HG02943 (cell line): ENCODE data around the gene SLC26A11.

Experiments
- ATAC-seq: cut with Tn5 transposase; IDR thresholded peaks from one replicate; pipeline ENCODE4 v1.9.1; 2021; ENCODE audit warnings: mild to moderate bottlenecking, low read depth, moderate library complexity; ENCODE audit not compliant: unreplicated experiment

The SLC26A11 gene

DNA sequence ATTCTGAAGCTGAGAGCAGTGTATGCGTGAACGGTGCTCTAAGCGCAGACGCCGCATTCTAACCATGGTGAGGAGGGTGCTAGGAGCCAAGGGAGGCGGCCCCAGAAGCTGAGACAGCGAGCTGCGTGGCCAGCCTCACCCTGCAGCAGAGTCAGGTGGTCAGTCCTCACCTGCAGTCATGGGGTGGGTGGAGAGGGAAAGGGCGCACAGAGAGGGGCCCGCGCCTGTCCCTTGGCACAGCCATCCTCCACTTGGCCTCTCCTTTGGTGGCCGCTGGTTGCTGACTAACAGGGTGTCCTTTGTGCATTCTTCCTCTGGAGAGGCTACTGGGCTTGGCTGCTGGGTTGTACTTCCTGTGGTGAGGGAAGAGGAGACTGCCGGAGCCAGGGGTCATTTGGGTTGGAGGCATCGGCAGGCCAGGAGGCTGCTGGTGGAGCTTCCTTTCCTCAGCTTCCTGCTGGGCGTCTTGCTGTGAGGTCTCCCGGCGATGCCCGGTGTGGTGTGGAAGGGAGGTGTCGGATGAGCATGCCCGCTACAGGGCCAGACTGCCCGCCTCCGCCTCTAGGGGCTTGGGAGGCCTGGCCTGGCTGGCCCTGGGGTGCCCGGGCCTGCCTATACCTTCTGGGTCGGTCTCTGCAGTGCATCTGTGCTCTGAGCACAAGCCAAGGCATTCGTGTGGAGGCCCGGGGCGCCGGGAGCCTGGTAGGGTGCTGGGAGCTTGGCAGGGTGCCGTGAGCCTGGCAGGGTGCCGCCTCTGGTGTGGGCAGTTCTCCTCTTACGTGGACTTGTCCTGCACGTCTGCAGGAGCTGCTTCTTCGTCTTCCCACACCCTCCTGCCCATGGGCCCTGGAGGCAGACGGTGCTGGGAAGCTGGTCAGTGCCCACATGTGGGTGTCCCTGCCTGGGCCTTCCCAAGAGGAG is 57.8 kb downstream of the SLC26A11 start:
- ATAC-seq = no peak

DNA sequence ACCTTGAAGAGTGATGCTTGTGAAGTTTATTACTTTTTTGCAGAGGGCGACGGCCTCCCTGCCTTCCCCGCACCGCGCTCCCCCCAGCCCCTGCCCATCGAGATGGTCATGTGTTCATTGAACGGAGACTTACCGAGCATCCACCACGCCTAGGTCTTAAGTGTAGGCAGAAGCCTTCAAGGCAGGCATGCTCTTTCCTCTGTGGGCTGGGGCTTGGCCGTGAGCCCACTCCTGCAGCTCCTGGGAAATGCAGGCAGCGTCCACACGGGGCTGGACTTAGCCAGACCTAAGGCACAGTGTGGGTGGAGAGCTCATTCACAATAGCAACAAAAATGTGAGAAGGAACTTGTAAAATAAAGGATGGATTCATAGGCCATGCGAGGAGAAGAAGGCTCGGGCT is 59.7 kb downstream of the SLC26A11 start:
- ATAC-seq = no peak

DNA sequence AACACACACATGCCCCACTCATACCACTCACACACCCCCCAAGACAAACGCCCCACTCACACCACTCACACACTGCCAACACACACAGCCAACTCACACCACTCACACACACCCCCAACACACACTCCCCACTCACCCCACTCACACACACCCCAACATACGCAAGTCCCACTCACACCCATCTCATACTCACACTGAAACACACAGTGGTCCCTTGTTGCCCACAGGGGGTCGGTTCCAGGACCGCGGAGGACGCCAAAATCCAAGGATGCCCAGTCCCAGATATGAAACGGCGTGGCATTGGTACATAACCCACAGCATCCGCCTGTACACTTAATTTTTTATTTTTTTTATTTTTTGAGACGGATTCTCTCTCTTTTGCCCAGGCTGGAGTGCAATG is 61.3 kb downstream of the SLC26A11 start:
- no peak for ATAC-seq

DNA sequence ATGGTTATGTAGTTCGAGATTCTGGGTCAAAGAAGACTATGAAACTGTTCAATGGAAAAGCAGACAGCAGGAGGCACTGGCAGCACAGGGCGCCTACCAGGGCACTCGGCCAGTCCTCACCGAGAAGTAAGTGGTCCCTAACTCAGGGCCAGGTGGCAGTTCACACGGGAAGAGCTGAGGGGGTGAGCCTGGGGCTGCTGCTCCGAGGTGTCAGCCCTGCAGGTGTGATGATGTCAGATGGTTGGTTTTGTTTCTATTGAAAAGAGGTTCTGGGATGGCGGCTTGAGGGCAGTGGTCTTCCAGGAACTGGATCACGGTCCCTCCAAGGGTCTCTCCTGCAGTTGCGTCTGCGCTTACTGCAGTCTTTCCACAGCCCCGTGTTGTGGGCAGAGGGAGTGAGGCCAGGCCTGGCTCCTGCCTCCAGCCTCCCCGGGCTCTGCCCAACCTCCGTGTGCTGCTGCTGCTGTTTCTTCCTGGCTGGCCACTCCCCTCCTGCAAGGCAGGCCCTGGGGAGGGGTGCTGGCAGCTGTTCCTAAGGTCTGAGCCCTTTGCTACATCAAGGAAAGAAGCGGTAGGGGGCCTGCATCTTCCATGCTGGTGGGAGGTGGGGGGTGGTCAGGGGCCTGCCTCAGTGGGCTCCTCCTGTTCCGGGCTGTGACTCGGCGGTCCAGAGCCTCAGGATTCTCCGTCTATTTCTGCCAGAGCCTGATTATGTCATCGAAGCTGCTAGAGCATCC is 63.1 kb downstream of the SLC26A11 start:
- no peak for ATAC-seq

DNA sequence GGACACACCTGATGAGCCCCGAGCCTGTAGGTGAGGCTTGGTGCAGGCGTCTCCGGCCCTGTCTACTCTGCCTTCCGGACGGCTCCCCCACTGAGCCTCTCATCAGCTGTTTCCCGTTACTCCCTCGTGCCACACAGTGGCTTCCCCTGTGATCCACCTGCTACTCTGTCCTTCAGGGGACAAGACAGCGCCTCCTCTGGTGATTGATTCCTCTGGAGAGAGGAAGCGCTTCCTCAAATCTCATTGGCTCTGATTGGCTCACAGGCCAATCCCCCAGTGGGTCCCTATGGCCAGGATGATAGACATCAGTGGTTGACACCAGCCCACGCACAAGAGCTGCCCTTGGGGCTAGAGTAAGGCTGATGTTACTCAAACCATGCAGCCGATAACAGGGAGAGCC is 64.4 kb downstream of the SLC26A11 start:
- no peak for ATAC-seq

DNA sequence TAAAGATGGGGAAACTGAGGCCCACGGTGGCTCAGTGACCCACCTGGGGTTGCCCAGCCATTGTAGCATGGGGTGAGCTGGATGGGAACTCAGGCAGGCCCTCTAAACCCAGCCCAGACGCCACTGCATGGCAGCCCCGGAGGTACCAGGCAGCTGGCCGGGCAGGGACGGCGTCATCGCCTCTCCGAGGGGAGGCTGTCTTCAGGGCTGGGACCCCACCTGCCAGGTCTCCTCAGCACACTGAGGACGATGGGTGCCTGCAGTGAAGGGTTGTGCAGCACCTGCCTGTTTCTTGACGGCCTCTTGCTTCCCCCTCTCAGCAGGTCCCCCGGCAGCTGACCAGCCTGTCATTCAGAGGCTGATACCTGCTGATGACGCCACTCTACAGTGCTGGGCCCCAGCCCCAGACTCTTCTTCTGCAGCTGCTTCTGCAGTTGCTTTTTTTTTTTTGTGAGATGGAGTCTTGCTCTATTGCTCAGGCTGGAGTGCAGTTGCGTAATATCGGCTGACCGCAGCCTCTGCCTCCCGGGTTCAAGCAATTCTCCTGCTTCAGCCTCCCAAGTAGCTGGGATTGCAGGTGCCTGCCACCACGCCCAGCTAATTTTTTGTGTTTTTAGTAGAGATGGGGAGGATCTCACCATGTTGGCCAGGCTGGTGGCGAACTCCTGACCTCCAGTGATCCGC is 65.2 kb downstream of the SLC26A11 start:
- no peak for ATAC-seq

DNA sequence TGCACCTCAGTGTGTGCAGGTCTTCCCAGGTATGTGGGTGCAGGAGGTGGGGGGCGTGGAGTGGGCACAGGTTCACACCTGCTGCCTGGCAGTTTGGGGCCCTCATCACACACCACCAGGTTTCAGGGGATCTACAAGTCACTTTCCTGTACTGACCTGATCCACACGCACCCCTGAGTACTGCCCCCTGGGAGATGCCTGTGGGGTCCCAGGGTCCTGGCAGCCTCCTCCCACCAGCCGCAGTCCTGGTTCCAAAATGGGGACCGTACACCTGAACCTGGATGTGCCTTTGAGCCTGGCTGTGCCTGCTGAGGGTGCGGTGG is 66.4 kb downstream of the SLC26A11 start:
- no peak for ATAC-seq

DNA sequence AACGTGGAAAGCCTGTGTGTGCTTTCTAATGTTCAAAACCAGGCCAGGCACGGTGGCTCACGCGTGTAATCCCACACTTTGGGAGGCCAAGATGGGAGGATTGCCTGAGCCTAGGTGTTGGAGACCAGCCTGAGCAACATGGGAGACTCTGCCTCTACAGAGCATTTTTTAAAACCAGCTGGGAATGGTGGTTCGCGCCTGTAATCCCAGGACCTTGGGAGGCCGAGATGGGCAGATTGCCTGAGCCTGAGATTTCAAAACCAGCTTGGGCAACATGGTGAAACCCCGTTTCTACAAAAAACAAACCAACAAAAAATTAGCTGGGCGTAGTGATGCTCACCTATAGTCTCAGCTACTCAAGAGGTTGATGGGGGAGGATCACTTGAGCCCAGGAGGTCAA is 66.8 kb downstream of the SLC26A11 start:
- no peak for ATAC-seq

DNA sequence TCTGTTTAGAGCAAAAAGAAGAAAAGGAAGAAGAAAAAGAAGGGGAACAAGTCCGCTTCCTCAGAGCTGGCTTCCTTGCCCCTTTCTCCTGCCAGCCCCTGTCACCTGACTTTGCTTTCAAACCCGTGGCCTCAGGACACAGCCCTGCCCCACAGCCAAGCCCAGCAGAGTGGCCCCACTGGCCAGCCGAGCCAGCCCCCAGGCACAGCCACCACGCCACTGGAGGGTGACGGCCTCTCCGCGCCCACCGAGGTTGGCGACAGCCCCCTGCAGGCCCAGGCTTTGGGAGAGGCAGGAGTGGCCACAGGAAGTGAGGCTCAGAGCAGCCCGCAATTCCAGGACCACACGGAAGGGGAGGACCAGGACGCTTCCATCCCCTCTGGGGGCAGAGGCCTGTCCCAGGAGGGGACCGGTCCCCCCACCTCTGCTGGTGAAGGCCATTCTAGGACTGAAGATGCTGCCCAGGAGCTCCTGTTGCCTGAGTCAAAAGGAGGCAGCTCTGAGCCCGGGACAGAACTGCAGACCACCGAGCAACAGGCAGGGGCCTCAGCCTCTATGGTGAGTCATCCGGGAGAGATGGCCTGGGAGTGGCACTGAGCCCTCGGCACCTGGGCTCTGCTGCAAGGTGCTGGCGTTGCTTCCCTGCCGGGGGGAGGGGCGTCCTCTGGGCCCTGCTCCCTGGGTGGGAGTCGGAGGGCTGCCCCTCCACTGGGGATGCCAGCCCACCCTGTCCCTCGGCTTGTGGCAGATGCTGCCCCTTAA is 67.8 kb downstream of the SLC26A11 start:
- no peak for ATAC-seq

DNA sequence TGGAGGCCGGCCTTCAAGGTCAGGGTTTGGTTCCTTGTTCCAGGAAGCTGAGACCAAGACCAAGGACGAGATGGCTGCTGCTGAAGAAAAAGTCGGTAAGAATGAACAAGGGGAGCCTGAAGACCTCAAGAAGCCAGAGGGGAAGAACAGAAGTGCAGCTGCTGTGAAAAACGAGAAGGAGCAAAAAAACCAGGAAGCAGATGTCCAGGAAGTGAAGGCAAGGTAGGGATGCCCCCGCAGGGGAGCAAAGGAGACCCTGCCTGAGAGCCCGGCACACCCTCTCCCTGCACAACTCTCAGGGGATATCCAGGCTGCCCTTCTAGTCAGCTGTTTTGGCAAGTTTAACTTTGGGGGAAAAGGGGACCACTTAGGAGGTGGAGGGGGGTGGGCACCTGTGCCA is 69.4 kb downstream of the SLC26A11 start:
- no peak for ATAC-seq

DNA sequence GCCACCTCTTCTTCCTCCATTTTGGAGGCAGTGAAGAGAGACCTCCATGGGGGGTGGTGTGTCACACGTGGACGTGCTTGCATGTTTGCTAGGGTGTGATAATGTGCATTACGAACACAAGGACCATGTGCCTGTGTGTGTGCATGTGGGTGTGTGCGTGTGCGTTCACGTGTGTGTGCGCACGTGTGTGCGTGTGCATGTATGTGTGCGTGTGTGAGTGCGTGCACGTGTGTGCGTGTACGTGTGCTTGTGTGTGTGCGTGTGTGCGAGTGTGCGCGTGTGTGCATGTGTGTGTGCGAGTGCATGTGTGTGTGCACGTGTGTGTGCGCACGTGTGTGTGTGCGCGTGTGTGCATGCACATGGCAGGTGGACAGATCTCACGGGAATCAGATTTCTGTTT is 69.9 kb downstream of the SLC26A11 start:
- ATAC-seq = no peak

DNA sequence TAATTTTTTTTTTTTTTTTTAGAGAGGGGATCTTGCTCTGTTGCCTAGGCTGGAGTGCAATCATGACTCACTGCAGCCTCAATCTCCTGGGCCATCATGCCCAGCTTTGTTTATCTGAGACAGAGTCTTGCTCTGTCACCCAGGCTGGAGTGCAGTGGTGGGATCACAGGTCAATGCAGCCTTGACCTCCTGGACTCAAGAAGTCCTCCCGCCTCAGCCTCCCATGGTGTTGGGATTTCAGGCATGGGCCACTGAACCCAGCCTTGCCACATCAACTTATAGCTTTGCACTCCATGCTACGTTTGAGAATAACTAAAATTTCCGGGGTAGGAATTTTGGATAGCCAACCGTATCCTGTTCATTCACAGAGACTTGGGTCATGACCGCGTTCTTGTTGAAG is 71.0 kb downstream of the SLC26A11 start:
- ATAC-seq = no peak

DNA sequence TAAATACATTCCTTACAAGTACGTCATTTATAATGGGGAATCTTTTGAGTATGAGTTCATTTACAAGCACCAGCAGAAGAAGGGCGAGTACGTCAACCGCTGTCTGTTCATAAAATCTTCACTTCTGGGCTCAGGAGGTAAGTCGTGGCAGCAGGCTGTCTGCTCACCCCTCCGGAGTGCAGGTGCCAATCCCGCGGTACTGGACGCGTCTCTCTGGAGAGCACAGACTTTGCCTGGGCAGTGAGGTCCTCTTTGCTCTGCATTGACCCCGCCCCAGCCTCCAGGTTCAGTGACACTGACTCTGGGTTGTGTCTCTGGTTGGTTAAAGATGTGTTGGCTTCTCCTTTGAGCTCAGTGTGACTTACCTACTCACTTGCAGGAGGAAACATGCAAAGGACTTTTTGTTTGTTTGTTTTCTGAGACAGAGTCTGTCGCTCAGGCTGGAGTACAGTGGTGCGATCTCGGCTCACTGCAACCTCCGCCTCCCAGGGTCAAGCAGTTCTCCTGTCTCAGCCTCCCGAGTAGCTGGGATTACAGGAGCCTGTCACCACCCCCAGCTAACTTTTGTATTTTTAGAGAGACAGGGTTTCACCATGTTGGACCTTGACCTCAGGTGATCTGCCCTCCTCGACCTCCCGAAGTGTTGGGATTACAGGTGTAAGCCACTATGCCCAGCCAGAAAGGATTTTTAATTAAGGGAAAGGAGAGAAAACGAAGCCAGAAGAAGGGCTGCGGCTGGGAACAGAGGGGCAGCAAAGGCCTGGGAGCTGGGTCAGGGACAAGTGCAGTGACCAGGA is 71.7 kb downstream of the SLC26A11 start:
- ATAC-seq = no peak

DNA sequence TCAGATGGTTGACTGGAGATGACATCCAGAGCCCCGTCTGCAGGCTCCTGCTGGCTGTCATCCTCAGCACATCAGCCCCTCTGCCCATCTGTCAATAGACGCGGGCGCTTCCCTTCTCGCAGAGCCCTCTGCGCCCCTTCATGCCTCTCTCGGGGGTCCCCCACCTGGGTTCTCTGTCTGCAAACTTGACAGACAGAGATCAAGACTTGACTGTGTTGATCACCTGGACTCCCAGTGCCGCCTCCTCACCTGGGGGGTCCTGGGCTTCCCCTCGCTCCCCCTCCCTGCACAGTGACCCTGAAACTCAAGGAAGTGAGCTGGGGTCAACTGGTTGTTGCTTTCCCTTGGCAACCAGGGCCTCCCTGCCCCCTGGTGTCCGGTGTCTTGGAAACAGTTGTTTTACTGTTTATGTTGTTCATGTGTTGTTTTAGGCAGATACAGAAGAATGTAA is 72.3 kb downstream of the SLC26A11 start:
- ATAC-seq = no peak

DNA sequence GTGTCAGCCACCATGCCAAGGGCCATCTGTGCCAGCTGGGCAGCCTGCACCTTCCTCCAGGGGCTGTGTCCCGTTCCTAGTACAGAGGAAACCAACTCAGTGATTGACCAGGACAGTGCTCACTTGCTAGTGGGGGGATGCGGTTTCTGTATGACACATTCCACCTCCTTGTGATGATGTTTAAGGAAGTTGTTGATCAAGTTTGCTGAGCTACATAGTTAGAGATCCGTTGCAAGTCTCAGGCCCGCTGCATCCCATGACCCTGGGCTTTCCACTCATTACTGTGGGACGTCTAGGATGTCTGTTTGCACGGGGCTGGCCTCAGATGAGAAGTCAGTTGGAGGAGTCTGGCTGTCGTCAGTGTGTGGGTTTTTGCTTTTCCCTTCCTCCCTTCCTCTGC is 74.0 kb downstream of the SLC26A11 start:
- ATAC-seq = no peak

DNA sequence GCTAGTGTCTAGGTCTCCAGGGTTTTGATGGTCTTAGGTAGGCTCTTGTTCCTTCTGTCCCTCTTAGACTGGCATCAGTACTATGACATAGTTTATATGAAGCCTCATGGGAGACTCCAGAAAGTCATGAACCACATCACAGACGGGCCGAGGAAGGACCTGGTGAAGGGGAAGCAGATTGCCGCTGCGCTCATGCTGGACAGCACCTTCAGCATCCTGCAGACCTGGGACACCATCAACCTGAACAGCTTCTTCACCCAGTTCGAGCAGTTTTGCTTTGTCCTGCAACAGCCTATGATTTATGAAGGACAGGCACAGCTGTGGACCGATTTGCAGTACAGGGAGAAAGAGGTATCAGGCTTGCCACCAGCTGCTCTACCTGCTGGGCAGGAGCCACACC is 74.4 kb downstream of the SLC26A11 start:
- ATAC-seq = no peak

DNA sequence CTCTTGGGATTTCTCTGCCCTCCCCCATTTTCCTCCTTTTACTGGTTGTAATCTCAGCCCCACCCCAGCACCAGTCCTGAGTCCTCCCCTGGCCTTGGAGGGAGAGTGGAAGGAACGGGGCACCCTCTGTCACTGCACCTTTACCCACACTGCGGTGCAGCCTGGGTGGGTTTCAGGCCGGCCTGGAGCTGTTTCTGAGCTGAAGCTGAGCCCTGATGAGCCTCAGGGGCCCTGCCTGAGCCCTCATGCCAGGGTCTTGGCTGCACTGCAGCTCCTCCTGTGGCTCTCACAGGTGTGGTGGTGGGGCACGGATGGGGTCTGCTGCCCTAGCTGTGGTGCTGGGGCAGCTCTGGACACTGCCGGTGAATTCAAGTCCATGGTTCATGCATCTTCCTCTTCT is 74.9 kb downstream of the SLC26A11 start:
- ATAC-seq = no peak

DNA sequence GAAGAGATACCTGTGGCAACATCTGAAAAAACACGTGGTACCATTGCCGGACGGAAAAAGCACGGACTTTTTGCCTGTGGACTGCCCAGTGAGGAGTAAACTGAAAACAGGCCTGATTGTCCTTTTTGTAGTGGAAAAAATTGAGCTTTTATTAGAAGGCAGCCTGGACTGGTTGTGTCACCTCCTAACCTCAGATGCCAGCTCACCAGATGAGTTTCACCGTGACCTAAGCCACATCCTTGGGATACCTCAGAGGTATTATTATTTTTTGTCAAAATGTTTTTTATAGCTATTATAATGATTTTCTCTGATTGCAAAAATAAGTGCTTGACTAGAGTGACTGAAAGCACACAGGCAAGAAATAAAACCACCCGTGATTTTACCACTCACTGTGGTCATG is 75.3 kb downstream of the SLC26A11 start:
- no peak for ATAC-seq

DNA sequence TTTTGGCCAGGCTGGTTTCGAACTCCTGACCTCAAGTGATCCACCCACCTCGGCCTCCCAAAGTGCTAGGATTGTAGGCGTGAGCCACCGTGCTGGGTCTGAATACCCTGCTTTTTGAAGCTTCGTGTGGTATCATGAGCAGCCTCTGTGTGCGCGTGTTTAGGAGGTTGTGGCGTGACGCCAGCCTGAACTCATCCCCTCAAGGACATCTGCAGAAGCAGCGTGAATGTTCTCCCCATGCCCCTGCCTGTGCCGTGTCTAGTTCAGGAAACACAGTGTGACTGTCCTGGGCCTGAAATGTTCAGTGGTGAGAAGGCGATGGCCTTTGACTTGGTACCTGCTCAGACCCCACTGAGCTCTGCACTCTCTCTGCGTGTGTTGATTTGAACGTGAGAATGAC is 76.0 kb downstream of the SLC26A11 start:
- no peak for ATAC-seq

DNA sequence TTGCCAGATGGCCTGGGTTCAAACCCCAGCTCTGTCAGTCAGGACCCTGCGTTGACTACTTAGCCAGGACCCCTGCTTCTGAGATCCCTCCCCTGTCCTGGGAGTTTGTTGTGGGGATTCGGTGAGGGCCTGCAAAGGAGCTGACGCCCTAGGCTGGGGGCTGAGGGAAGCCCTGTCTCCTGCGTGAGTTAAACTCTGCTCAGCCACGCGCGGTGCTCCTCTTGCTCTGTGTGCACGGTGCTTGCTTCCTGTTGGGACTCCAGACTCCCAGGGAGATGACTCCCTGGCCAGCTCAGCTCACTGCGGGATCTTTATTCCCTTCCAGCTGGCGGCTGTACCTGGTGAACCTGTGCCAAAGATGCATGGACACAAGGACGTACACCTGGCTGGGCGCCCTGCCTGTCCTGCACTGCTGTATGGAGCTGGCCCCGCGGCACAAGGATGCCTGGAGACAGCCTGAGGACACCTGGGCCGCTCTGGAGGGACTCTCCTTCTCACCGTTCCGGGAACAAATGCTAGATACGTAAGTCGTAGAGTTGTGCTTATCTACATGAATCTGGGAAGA is 77.9 kb downstream of the SLC26A11 start:
- no peak for ATAC-seq
